Glutamatergic neuron (in vitro differentiated cells): Measurements from ENCODE around the gene SMC5. TPM values are rescaled to one million over a fixed set of nuclear protein-coding genes. Genes with fewer than 3 reads are reported as not detected.

Experiments used
- DNase-seq: peaks from one replicate; pipeline ENCODE4 v3.0.0; 2022
- H3K27ac Mint-ChIP-seq: one replicate; pipeline ENCODE4 v1.8.0; 2020; ENCODE audit warnings: mild to moderate bottlenecking, mixed read lengths, inconsistent platforms; ENCODE audit not compliant: unreplicated experiment
- H3K27me3 Mint-ChIP-seq: one replicate; pipeline ENCODE4 v1.8.0; 2020; ENCODE audit warnings: mild to moderate bottlenecking, moderate library complexity, mixed read lengths, inconsistent platforms; ENCODE audit not compliant: unreplicated experiment
- H3K36me3 Mint-ChIP-seq: one replicate; pipeline ENCODE4 v1.8.0; 2020; ENCODE audit warnings: mild to moderate bottlenecking, mixed read lengths, inconsistent platforms; ENCODE audit not compliant: unreplicated experiment
- H3K4me1 Mint-ChIP-seq: one replicate; pipeline ENCODE4 v1.8.0; 2020; ENCODE audit warnings: mild to moderate bottlenecking, low read depth, mixed read lengths, inconsistent platforms; ENCODE audit not compliant: unreplicated experiment
- H3K4me3 Mint-ChIP-seq: one replicate; pipeline ENCODE4 v1.8.0; 2020; ENCODE audit warnings: mild to moderate bottlenecking, mixed read lengths, inconsistent platforms; ENCODE audit not compliant: unreplicated experiment
- H3K9me3 Mint-ChIP-seq: one replicate; pipeline ENCODE4 v1.8.0; 2020; ENCODE audit warnings: mild to moderate bottlenecking, moderate library complexity, mixed read lengths, inconsistent platforms; ENCODE audit not compliant: unreplicated experiment
- total RNA-seq: library from RNA; stranded (reverse); fragmentation: NEBNext Ultra II Directional; extraction: Animal tissue kit (Norgen Biotek cat#: 25700); gene quantifications from one replicate; pipeline ENCODE4 v1.2.1, GENCODE V29; 2021; ENCODE audit not compliant: unreplicated experiment
- TF ChIP-seq, protein P1 (sequence below): fragments of 200-600 bp; sonication (generic); IDR thresholded peaks from one replicate; pipeline ENCODE4 v1.5.0; 2021; ENCODE audit not compliant: partially characterized antibody, unreplicated experiment

Gene SMC5
- total RNA-seq, 1 donor from 2014 or later, result 16.5 TPM

DNA sequence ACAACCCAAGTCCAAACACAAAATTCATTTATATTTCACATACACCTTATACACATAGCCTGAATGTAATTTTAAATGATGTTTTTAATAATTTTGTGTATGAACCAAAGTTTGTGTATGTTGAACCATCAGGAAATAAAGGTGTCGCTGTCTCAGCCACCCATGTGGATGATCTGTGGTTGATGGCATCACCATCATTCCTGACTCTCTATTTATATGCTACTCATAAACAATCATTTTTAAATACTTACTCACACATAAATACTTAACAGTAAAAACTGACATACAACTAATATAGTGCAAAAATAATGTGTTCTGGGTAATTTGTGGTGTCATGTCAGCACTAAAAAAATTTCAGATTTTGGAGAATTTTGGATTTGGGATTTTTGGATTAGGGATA lies 38.4 kb downstream of the SMC5 start:
- peaks cover 11% of the 10 kb centered on the region for H3K36me3 Mint-ChIP-seq
- no peak overlapping the region for H3K27ac Mint-ChIP-seq

DNA sequence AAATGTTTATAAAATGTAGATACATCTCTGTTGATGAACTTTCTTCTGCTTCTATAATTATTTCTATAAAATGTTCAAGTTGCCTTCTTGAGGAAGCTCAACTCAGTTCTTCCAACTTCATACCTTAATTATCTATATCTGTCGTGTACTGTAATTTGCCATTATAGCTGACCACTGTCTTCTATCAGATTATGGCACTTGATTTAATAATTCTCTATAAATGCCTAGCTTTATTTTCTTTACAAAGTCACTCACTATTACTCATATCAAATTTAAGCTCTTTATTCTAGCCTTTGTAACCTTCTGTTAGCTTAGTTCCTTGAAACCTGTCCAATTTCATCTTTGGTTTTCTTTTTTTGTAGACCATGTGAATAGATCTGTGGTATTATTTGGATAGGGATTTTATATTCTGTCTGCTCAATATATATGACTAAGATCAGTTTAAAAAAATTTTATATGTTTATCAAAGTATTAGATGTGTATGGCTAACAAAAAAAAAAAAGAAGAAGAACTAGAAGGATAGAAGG lies 39.5 kb downstream of the SMC5 start:
- Mint-ChIP-seq H3K27me3 (no peaks in the 10 kb centered on the region), H3K36me3 (peaks cover 8% of the 10 kb centered on the region), H3K9me3 (peaks cover 6% of the 10 kb centered on the region), H3K4me1 (peaks cover 9% of the 10 kb centered on the region), H3K27ac (no peak overlapping the region), H3K4me3 (no peak overlapping the region)
- DNase-seq, result no peak
- TF ChIP-seq, protein P1, sequence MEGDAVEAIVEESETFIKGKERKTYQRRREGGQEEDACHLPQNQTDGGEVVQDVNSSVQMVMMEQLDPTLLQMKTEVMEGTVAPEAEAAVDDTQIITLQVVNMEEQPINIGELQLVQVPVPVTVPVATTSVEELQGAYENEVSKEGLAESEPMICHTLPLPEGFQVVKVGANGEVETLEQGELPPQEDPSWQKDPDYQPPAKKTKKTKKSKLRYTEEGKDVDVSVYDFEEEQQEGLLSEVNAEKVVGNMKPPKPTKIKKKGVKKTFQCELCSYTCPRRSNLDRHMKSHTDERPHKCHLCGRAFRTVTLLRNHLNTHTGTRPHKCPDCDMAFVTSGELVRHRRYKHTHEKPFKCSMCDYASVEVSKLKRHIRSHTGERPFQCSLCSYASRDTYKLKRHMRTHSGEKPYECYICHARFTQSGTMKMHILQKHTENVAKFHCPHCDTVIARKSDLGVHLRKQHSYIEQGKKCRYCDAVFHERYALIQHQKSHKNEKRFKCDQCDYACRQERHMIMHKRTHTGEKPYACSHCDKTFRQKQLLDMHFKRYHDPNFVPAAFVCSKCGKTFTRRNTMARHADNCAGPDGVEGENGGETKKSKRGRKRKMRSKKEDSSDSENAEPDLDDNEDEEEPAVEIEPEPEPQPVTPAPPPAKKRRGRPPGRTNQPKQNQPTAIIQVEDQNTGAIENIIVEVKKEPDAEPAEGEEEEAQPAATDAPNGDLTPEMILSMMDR, result no peak

More for the DNA sequence above, 38.4 kb downstream of the SMC5 start:
- H3K9me3 Mint-ChIP-seq, result peaks cover 12% of the 10 kb centered on the region
- TF ChIP-seq, protein P1, result no peak
- H3K4me1 Mint-ChIP-seq, result peaks cover 13% of the 10 kb centered on the region
- DNase-seq, result no peak
- no peak overlapping the region for H3K4me3 Mint-ChIP-seq
- no peaks in the 10 kb centered on the region for H3K27me3 Mint-ChIP-seq

DNA sequence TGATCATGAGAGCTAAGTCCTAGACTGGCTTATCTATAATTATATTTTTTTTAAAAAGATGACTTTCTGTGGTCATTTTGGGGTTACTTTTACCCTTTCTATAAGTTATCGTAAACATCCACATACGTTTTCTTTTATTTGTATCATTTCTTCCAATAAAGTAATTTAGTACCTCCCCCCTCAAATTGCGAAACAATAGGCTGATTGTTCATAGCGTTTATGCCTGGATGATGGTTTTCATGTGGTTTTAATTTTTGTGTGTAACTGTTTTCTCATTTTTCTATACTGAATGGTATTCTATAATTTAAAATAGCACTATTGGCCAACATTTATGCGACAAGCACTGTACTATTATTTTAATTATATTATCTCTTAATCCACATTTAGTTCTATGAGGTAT lies 44.5 kb downstream of the SMC5 start:
- TF ChIP-seq, protein P1, result no peak
- H3K4me3 Mint-ChIP-seq, result no peak overlapping the region
- no peaks in the 10 kb centered on the region for H3K27me3 Mint-ChIP-seq
- H3K36me3 Mint-ChIP-seq, result no peaks in the 10 kb centered on the region
- H3K9me3 Mint-ChIP-seq, result no peaks in the 10 kb centered on the region
- no peak for DNase-seq
- no peak overlapping the region for H3K27ac Mint-ChIP-seq
- H3K4me1 Mint-ChIP-seq, result no peaks in the 10 kb centered on the region

DNA sequence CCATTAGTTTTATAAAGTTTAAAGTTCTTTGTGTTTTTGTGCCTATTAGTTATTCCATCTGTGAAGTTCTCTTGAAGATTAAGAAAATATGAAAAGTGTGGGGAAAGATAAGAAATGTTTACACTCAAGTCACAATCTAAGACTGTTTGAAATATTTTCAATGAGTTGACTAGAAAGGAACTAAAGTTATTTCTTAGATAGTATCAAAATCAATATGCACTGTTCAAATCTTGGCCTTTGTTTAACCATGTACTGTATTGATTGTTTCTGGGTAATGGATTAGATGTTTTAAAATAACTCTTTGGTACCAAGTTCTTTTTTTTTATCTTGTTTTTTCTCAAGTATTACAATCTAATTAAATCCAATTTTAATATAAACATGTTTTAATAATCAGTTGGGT lies 46.0 kb downstream of the SMC5 start:
- DNase-seq, result no peak
- Mint-ChIP-seq H3K27me3 (no peaks in the 10 kb centered on the region), H3K27ac (no peak overlapping the region), H3K9me3 (no peaks in the 10 kb centered on the region), H3K4me1 (no peaks in the 10 kb centered on the region), H3K36me3 (no peaks in the 10 kb centered on the region), H3K4me3 (no peak overlapping the region)
- TF ChIP-seq, protein P1, result no peak

DNA sequence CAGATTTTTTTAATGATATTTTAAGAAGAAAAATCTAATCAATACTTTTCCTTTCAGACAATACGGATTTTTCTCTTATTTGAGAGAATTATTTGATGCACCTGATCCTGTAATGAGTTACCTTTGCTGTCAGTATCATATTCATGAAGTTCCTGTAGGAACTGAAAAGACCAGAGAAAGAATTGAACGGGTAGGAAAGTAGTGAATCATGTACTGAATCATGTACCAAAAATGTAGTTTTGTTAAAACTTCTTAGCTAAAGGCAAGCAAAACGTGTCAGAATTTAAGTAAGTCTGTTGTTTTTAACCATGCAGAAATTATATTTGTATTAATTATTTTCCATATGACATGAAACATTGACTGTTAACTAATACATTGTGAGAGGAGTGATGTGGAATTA lies 56.6 kb downstream of the SMC5 start:
- Mint-ChIP-seq H3K27me3 (peaks cover 3% of the 10 kb centered on the region), H3K4me3 (no peak overlapping the region), H3K36me3 (peaks cover 8% of the 10 kb centered on the region), H3K27ac (no peak overlapping the region), H3K4me1 (no peaks in the 10 kb centered on the region), H3K9me3 (no peaks in the 10 kb centered on the region)
- DNase-seq, result no peak
- TF ChIP-seq, protein P1, result no peak
